ENCODE measurements around the gene PITPNB. TPM values are rescaled to one million over a fixed set of nuclear protein-coding genes. Genes with fewer than 3 reads are reported as not detected.

PITPNB gene
- total RNA-seq, 4 donors from 2014 or later = 37.5 to 53.7 (median 40.2) TPM

- no peaks in the 10 kb centered on the region for H3K9me3 ChIP-seq
- WGBS, 2 donors = 43 to 51% methylated on average over 2 of the region's 2 CpGs
- H3K4me1 ChIP-seq = peaks cover 0 to 66% (median 30%) of the 10 kb centered on the region in 4 donors
Observed at GRCh38 chr22:27863556-27863955, 55.5 kb downstream of the PITPNB start.

GRCh38 chr22:27863001-27863400 lies 56.1 kb downstream of the PITPNB start:
- no peak for DNase-seq (ENCODE audit: low spot score in 2 of 2)
- no peaks in the 10 kb centered on the region for H3K27me3 ChIP-seq
- WGBS, 2 donors = 92 to 94% methylated on average over 1 of the region's 1 CpG
- peaks cover 0 to 62% (median 25%) of the 10 kb centered on the region in 4 donors for H3K4me1 ChIP-seq
- TF ChIP-seq EP300 (IDR thresholded peaks at IDR 0.05) (no peak), POLR2A (IDR thresholded peaks at IDR 0.05) (no peak), CTCF (IDR thresholded peaks at IDR 0.05) (no peak)
- peak overlapping the region in 2 of 4 donors; percentile 86 to 92 for H3K27ac ChIP-seq
- H3K4me3 ChIP-seq = no peak overlapping the region
- peaks cover 0 to 23% (median 5%) of the 10 kb centered on the region in 3 donors for H3K36me3 ChIP-seq
- H3K9me3 ChIP-seq = no peaks in the 10 kb centered on the region

More at GRCh38 chr22:27863556-27863955, 55.5 kb downstream of the PITPNB start:
- no peak for TF ChIP-seq EP300 (IDR thresholded peaks at IDR 0.05)
- TF ChIP-seq CTCF (IDR thresholded peaks at IDR 0.05) = no peak
- TF ChIP-seq POLR2A (IDR thresholded peaks at IDR 0.05) = no peak
- H3K27ac ChIP-seq = peak overlapping the region in 2 of 4 donors; percentile 86 to 92
- no peaks in the 10 kb centered on the region for H3K27me3 ChIP-seq
- H3K4me3 ChIP-seq = no peak overlapping the region
- no peak for DNase-seq (ENCODE audit: low spot score in 2 of 2)
- peaks cover 0 to 20% (median 5%) of the 10 kb centered on the region in 3 donors for H3K36me3 ChIP-seq

- no peak for TF ChIP-seq CTCF (IDR thresholded peaks at IDR 0.05)
- no peak for TF ChIP-seq POLR2A (IDR thresholded peaks at IDR 0.05)
- no peak for TF ChIP-seq EP300 (IDR thresholded peaks at IDR 0.05)
- peaks cover 0 to 54% (median 11%) of the 10 kb centered on the region in 3 donors for H3K36me3 ChIP-seq
- WGBS, 2 donors = 36 to 49% methylated on average over 2 of the region's 2 CpGs
- H3K9me3 ChIP-seq = no peaks in the 10 kb centered on the region
- peak overlapping the region in 1 of 4 donors; percentile 42 for H3K27ac ChIP-seq
- no peak overlapping the region for H3K4me3 ChIP-seq
- H3K4me1 ChIP-seq = peaks cover 0 to 25% (median 5%) of the 10 kb centered on the region in 4 donors
- no peaks in the 10 kb centered on the region for H3K27me3 ChIP-seq
- DNase-seq (ENCODE audit: low spot score in 2 of 2) = no peak
Observed at GRCh38 chr22:27859336-27859735, 59.7 kb downstream of the PITPNB start.

- TF ChIP-seq POLR2A (IDR thresholded peaks at IDR 0.05) (no peak), EP300 (IDR thresholded peaks at IDR 0.05) (no peak), CTCF (IDR thresholded peaks at IDR 0.05) (no peak)
- Histone ChIP-seq H3K9me3 (no peaks in the 10 kb centered on the region), H3K4me1 (peaks cover 0 to 21% (median 5%) of the 10 kb centered on the region in 4 donors), H3K27ac (no peak overlapping the region), H3K27me3 (no peaks in the 10 kb centered on the region), H3K36me3 (peaks cover 0 to 57% (median 15%) of the 10 kb centered on the region in 3 donors), H3K4me3 (no peak overlapping the region)
- WGBS, 2 donors = 77 to 80% methylated on average over 1 of the region's 1 CpG
- DNase-seq (ENCODE audit: low spot score in 2 of 2) = no peak
Observed at GRCh38 chr22:27858626-27859025, 60.4 kb downstream of the PITPNB start.

GRCh38 chr22:27857443-27857842 lies 61.6 kb downstream of the PITPNB start:
- Histone ChIP-seq H3K9me3 (no peaks in the 10 kb centered on the region), H3K27ac (no peak overlapping the region), H3K36me3 (peaks cover 0 to 62% (median 17%) of the 10 kb centered on the region in 3 donors), H3K27me3 (no peaks in the 10 kb centered on the region), H3K4me1 (peaks cover 0 to 15% (median 2%) of the 10 kb centered on the region in 4 donors), H3K4me3 (no peak overlapping the region)
- TF ChIP-seq EP300 (IDR thresholded peaks at IDR 0.05) (no peak), CTCF (IDR thresholded peaks at IDR 0.05) (no peak), POLR2A (IDR thresholded peaks at IDR 0.05) (no peak)
- DNase-seq (ENCODE audit: low spot score in 2 of 2) = no peak
- WGBS, 2 donors = 76 to 88% methylated on average over 6 of the region's 6 CpGs
